ENCODE data around the gene SYNGR4. TPM values are rescaled to one million over a fixed set of nuclear protein-coding genes. Genes with fewer than 3 reads are reported as not detected.

Gene SYNGR4
- total RNA-seq, 1 donor from 2014 or later: not detected

- Histone ChIP-seq H3K79me2 (ENCODE audit: low read depth) (no peaks in the 10 kb centered on the region), H3K9ac (no peak overlapping the region), H4K20me1 (ENCODE audit: low read depth) (no peaks in the 10 kb centered on the region), H3K4me2 (peak overlapping the region; percentile 28), H3K27me3 (peaks cover 37% of the 10 kb centered on the region), H2AFZ (replicated peaks) (no peak overlapping the region), H3K36me3 (no peaks in the 10 kb centered on the region), H3K4me1 (peaks cover 18% of the 10 kb centered on the region), H3K27ac (no peak overlapping the region), H3K9me3 (ENCODE audit: low read depth) (no peaks in the 10 kb centered on the region), H3K4me3 (no peak overlapping the region), H3F3A (ENCODE audit: low read depth) (peaks cover 23% of the 10 kb centered on the region)
- Mint-ChIP-seq H3K27me3 (ENCODE audit: insufficient read depth, low read depth) (peaks cover 37% of the 10 kb centered on the region), H3K27ac (peak overlapping the region; percentile 75), H3K4me3 (peak overlapping the region; percentile 59), H3K9me3 (peaks cover 2% of the 10 kb centered on the region), H3K36me3 (peaks cover 2% of the 10 kb centered on the region), H3K4me1 (peaks cover 51% of the 10 kb centered on the region)
- peak; percentile 75 for DNase-seq (ENCODE audit: low spot score)
- TF ChIP-seq EZH2phosphoT487 (IDR thresholded peaks at IDR 0.05) (no peak), EZH2 (IDR thresholded peaks at IDR 0.05) (no peak)
- TF ChIP-seq, protein P1, sequence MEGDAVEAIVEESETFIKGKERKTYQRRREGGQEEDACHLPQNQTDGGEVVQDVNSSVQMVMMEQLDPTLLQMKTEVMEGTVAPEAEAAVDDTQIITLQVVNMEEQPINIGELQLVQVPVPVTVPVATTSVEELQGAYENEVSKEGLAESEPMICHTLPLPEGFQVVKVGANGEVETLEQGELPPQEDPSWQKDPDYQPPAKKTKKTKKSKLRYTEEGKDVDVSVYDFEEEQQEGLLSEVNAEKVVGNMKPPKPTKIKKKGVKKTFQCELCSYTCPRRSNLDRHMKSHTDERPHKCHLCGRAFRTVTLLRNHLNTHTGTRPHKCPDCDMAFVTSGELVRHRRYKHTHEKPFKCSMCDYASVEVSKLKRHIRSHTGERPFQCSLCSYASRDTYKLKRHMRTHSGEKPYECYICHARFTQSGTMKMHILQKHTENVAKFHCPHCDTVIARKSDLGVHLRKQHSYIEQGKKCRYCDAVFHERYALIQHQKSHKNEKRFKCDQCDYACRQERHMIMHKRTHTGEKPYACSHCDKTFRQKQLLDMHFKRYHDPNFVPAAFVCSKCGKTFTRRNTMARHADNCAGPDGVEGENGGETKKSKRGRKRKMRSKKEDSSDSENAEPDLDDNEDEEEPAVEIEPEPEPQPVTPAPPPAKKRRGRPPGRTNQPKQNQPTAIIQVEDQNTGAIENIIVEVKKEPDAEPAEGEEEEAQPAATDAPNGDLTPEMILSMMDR (IDR thresholded peaks at IDR 0.05): no peak
Observed at GRCh38 chr19:48400018-48400742, 36.0 kb downstream of the SYNGR4 start.

DNA sequence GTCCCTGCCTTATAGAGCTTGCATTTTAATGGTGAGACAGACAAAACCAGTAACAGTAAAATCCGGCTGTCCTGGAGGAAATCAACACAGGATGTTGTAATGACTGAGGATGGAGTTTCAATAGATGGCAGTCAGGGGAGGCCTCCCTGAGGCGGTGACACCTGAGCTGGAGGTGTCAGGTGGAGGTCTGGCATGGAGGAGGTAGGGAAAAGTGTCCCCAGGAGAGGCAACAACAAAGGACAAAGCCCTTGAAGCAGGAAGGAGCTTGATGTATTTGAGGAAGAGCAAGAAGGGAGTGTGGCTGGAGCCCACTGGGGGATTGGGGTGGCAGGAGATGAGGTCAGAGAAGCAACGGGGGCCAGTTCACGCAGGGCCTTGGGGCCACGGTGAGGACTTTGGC is 37.1 kb downstream of the SYNGR4 start:
- Histone ChIP-seq H3K4me3 (no peak overlapping the region), H3K9ac (no peak overlapping the region), H3K4me1 (peaks cover 12% of the 10 kb centered on the region), H3K79me2 (ENCODE audit: low read depth) (no peaks in the 10 kb centered on the region), H3K4me2 (no peak overlapping the region), H3F3A (ENCODE audit: low read depth) (peaks cover 23% of the 10 kb centered on the region), H3K9me3 (ENCODE audit: low read depth) (no peaks in the 10 kb centered on the region), H3K36me3 (no peaks in the 10 kb centered on the region), H3K27me3 (peaks cover 26% of the 10 kb centered on the region), H3K27ac (no peak overlapping the region), H4K20me1 (ENCODE audit: low read depth) (no peaks in the 10 kb centered on the region), H2AFZ (replicated peaks) (no peak overlapping the region)
- no peak for TF ChIP-seq EZH2phosphoT487 (IDR thresholded peaks at IDR 0.05)
- TF ChIP-seq, protein P1 (IDR thresholded peaks at IDR 0.05): no peak
- no peak for TF ChIP-seq EZH2 (IDR thresholded peaks at IDR 0.05)
- Mint-ChIP-seq H3K9me3 (peaks cover 2% of the 10 kb centered on the region), H3K27ac (no peak overlapping the region), H3K36me3 (peaks cover 2% of the 10 kb centered on the region), H3K27me3 (ENCODE audit: insufficient read depth, low read depth) (peaks cover 32% of the 10 kb centered on the region), H3K4me1 (peaks cover 42% of the 10 kb centered on the region), H3K4me3 (no peak overlapping the region)
- DNase-seq (ENCODE audit: low spot score): no peak

DNA sequence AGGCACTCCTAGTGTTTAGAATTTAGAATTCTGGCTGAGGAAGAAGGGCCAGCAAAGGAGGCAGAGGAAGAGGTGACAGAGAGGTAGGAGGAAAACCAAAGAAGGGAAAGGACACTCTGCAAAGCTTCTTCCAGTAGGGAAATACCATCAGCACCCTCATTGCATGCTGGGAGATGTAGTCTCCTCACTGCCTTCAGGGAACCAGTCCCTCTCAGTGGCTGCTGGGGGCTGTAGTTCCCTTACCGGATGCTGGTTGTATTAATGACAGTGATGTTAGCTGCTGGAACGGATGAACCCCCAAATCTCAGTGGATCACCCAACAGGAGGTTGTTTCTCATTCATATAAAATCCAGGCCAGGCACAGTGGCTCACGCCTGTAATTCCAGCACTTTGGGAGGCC is 39.4 kb downstream of the SYNGR4 start:
- peaks cover 29% of the 10 kb centered on the region for H3K4me1 Mint-ChIP-seq
- no peaks in the 10 kb centered on the region for H3K79me2 ChIP-seq (ENCODE audit: low read depth)
- peaks cover 2% of the 10 kb centered on the region for H3K9me3 Mint-ChIP-seq
- H2AFZ ChIP-seq (replicated peaks): no peak overlapping the region
- no peak overlapping the region for H3K9ac ChIP-seq
- H3F3A ChIP-seq (ENCODE audit: low read depth): peaks cover 24% of the 10 kb centered on the region
- no peak overlapping the region for H3K27ac ChIP-seq
- peak; percentile 80 for DNase-seq (ENCODE audit: low spot score)
- peaks cover 18% of the 10 kb centered on the region for H3K27me3 Mint-ChIP-seq (ENCODE audit: insufficient read depth, low read depth)
- peak overlapping the region; percentile 18 for H3K27ac Mint-ChIP-seq
- no peaks in the 10 kb centered on the region for H3K9me3 ChIP-seq (ENCODE audit: low read depth)
- no peaks in the 10 kb centered on the region for H3K4me1 ChIP-seq
- TF ChIP-seq, protein P1 (IDR thresholded peaks at IDR 0.05): no peak
- TF ChIP-seq EZH2phosphoT487 (IDR thresholded peaks at IDR 0.05) (no peak), EZH2 (IDR thresholded peaks at IDR 0.05) (no peak)
- peaks cover 3% of the 10 kb centered on the region for H3K27me3 ChIP-seq
- no peak overlapping the region for H3K4me3 ChIP-seq
- no peak overlapping the region for H3K4me3 Mint-ChIP-seq
- peaks cover 2% of the 10 kb centered on the region for H3K36me3 Mint-ChIP-seq
- no peaks in the 10 kb centered on the region for H3K36me3 ChIP-seq
- H4K20me1 ChIP-seq (ENCODE audit: low read depth): no peaks in the 10 kb centered on the region
- H3K4me2 ChIP-seq: no peak overlapping the region

All from neural progenitor cell (in vitro differentiated cells).